Measurements from ENCODE around the gene RAB20.

The RAB20 gene

DNA sequence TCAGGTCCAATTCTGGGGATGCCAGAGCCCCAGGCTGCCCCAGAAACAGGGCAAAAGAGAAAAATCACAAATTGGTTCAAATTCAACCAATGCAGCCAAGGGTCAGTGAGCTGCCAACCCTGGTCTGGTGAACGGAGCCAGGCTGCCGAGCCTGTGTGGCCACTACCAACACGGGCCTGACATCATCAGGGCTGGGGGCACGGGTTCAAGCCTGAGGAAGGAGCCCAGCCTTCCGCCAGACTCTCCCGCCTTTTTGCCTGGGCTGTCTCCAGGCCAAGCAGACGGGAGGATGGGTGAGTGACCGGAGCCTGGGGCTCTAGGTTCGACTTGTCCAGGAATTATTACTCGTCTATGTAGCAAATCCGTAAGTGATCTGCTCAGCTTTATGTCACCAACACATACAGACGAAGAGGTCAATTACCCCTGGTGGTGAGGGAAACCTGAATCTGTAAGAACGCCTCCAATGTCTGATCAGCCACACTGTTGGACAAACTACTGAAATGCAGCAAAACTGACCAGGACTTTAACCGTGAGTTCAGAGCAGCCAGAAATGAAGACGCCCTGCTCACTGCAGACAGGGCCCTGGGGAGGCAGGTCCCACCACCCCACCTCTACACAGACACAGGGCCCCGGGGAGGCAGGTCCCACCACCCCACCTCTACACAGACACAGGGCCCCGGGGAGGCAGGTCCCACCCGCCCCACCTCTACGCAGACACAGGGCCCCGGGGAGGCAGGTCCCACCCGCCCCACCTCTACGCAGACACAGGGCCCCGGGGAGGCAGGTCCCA, 31.8 kb downstream of the RAB20 start:
- no peak for DNase-seq (ENCODE audit: low read depth in 3 of 3)

- no peak for DNase-seq (ENCODE audit: low read depth in 3 of 3)
These were observed 32.6 kb downstream of the RAB20 start for GRCh38 chr13:110528911-110529310.

GRCh38 chr13:110528371-110528770, 33.2 kb downstream of the RAB20 start:
- no peak for DNase-seq (ENCODE audit: low read depth in 3 of 3)

DNA sequence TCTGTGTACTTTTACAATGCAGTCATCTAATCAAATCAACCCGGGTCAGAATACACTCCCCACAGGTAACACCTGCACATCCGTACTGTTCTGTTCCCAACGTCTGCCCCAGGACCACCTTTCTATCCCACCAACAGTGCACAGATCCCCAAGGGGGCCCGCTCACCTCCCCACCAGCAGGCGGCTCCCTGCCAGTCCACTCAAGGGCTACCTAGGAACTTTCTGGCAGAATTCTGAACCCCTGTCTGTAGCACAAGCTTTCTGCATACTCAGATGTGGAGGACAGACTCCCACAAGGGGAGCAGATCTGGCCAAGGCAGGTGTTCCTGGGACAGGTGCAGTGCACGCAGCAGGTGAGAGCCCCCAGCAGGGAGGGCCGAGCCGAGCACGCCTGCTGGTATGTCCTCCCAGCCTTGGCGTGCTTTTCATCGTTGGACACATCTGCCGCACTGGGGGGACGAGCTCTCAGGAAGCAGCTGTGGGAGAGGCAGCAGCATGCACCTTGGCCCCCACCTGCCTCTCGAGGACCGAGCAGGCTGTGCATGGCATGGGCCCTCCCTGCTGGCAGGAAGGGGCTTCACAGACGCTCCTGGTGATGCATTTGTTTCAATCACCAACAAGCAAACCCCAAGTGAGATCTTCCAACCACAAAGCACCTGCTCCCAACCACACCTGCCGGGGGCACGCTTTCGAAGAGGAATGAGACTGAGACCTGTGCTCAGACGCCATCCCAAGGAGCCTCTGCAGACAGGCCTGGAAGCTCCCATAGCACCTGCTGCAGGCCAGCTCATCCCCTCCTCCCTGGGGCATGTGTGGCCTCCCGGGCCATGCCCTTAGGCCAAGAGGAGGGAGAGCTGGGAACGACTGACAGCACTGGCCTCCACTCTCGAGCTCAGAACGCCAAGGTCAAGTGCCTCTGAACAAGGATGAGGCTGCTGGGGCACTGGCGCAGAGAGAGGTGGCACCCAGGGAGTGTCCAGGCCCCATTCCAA, 35.9 kb downstream of the RAB20 start:
- DNase-seq (ENCODE audit: low read depth in 3 of 3) = no peak

DNA sequence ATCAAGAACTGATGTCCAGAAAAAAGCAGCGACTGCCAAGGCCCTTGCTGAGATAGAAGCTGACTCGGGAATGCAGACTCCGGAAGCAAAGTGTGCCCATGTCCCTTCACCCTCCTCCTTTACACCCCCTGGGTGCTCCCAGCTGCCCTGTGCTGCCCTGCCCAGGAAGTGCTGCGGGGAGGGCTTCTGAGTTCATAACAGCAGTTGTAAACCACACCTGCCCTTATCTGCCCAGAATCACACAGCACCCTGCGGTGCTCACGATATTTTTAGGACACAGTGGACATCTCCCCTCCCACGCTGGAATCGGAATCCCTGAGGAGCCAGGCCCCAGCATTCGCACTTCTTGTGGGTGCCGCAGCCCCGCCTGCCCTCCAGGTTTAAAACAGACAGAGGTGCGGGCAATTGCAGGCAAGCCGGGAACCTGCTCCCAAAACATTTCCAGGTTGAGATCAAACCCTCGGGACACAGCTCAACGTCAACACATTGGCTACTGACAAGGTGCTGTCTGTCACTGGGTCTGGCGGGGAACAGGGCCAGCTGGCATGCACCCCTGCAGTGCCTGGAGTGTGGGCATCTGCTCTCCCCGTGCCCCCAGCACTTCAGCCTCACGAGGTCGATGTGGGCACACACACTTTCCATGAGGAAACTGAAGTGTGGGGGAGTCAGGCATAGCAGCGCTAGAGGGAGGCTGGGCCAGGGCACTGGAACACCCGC, 36.8 kb downstream of the RAB20 start:
- DNase-seq (ENCODE audit: low read depth in 3 of 3) = no peak

- DNase-seq (ENCODE audit: low read depth in 3 of 3) = no peak
These were observed 37.5 kb downstream of the RAB20 start for GRCh38 chr13:110523838-110524540.

GRCh38 chr13:110523180-110523579, 38.3 kb downstream of the RAB20 start:
- DNase-seq (ENCODE audit: low read depth in 3 of 3) = no peak

- DNase-seq (ENCODE audit: low read depth in 3 of 3) = no peak
These were observed 38.8 kb downstream of the RAB20 start for GRCh38 chr13:110522721-110523120.

DNA sequence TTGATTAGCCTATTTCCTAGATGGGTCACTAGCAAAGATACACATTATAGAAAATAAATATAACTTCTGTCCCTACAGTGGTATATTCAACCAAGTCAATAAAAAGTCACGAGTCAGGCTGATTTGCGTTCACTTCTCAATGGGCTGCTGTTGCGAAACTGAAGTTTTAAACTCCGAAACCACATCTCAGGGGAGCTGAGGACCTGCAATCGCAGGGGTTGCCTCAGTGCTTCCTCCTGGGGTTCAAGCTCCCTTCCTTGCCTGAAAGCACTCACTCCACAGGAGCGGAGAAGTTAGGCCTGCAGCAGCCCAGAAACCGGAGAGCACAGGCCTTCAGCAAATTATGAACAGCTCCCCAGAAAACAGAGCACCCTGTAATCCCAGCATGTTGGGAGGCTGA, 39.6 kb downstream of the RAB20 start:
- no peak for DNase-seq (ENCODE audit: low read depth in 3 of 3)

DNA sequence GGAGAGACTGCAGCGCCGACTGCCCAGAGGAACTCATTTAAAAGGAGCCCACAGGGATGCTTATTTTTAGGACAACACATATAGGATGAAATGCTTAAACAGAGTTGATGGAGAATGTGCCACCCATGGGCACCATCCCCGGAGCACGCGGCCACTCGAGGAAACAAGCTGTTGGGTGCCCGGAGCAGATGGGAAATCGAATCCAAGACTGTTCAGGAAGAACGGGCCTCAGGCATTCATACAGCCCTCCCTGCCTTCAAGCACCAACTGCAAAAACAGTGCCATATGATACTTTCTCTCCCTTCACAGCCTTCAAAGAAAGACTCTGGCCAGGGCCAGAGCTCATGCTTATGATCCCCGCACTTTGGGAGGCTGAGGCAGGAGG, 40.2 kb downstream of the RAB20 start:
- no peak for DNase-seq (ENCODE audit: low read depth in 3 of 3)

DNA sequence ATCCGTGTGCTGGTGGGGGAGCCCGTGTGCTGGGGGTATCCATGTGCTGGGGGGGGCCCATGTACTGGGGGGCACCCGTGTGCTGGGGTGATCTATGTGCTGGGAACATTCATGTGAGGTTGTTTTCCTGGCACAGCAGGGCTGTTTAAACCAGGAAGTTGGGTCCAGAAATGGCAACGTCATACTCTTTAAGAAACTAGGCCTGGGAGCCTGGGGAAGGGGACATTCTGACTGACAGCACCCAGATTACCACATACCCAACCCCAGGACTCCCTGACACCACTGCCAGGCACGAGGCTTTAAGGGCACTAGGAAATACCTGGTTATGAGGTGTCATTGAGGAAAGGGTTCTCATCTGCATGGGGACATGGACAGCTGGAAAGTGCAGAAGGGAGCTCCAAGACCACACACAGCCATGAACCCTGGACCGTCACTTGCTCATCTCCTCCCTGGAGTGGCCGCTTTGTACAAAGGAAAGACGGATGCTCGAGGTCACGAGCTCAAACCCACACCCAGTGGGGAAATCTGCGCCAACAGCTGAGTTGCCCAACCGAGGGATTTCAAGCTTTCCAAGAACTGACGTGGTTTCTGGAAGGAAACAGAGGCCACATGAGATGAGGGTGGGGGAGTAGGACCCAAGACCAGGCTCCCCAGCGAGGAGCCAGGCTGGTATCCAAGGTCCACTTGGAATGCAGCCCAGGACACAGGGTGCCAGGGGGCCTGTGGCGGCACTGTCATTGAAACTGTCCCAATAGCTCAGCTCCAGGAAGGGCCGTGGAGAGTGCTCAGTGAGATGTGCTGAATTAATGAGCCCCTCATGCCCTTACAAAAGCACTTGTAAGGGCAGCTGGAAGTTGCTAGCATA, 40.9 kb downstream of the RAB20 start:
- no peak for DNase-seq (ENCODE audit: low read depth in 3 of 3)

- no peak for DNase-seq (ENCODE audit: low read depth in 3 of 3)
These were observed 42.0 kb downstream of the RAB20 start for GRCh38 chr13:110519506-110519905.

GRCh38 chr13:110519046-110519445, 42.5 kb downstream of the RAB20 start:
- DNase-seq (ENCODE audit: low read depth in 3 of 3) = no peak

GRCh38 chr13:110518571-110518970, 43.0 kb downstream of the RAB20 start:
- no peak for DNase-seq (ENCODE audit: low read depth in 3 of 3)

DNA sequence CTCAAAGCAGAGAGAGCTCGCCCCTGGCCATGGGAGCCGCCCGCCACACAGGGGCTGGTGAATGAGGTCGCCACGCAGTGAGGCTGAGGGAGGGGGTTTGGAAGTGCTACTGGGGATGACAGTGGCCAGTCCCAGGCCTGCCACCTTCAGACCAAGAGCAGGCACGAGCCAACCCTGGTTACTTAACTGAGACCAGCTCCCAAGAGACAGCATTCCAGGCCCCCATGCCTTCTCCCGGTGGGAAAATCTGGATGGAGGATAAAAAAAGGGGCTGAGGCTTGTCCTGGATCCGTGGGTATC, 43.3 kb downstream of the RAB20 start:
- DNase-seq (ENCODE audit: low read depth in 3 of 3) = no peak

GRCh38 chr13:110517505-110518225, 43.9 kb downstream of the RAB20 start:
- DNase-seq (ENCODE audit: low read depth in 3 of 3) = no peak

GRCh38 chr13:110516500-110516899, 45.0 kb downstream of the RAB20 start:
- no peak for DNase-seq (ENCODE audit: low read depth in 3 of 3)

DNA sequence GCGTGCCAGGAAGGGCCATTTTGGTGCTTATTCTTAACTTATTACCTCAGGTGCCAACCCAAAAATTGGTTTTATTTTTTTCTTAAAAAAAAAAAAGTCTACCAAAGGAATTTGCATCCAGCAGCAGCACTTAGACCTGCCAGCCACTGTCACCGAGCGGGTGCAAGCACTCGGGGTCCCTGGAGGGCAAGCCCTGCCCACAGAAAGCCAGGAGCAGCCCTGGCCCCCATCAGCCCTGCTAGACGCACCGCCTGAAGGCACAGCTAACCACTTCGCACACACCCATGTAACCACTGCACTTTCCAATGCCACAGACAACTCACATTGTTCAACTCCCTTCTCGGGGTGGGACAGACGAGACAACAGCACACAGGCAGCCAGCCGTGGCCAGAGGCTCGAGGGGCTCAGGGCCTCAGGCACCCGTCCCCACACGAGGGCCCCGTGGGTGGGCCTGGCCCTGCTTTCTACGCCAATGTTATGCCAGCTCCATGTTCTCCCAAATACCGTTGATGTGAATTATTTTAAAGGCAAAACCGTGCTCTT, 49.3 kb downstream of the RAB20 start:
- DNase-seq (ENCODE audit: low read depth in 3 of 3) = no peak

DNA sequence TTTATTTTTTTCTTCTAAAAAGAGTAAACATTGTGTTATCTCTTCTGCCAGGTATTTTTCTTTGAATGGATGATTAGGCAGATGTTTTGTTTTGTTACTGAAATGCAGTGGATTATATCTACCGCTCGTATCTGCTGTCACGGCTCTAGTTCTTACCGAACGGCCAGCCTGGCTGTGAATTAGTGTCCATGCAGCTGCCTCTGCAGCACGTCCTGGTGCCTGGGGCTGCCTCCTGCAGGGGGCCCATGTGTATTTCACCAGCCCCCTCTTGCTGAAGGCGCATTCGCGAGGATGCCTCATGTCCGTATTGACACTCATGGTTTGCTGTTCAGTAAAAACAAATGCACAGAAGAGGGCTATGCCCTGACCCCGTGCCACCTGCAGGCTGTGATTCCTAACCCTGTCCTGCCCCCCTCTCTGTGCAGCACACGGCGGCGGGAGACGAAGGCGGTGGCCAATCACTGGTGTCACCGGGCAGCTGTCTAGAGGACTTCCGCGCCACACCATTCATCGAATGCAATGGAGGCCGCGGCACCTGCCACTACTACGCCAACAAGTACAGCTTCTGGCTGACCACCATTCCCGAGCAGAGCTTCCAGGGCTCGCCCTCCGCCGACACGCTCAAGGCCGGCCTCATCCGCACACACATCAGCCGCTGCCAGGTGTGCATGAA, 49.9 kb downstream of the RAB20 start:
- DNase-seq (ENCODE audit: low read depth in 3 of 3) = no peak
